Endodermal cell (in vitro differentiated cells): Measurements from ENCODE around the gene ARHGEF10L. TPM values are rescaled to one million over a fixed set of nuclear protein-coding genes. Genes with fewer than 3 reads are reported as not detected.

Experiments used
- DNase-seq: peaks from one replicate; pipeline ENCODE4 v3.0.0-alpha.2; 2017
- H3K27ac ChIP-seq: 2 replicates; pipeline ENCODE4 v1.5.1; 2013; ENCODE audit warnings: mild to moderate bottlenecking, low read depth, low read length, moderate library complexity
- H3K27me3 ChIP-seq: 2 replicates; pipeline ENCODE4 v1.6.1; 2013; ENCODE audit warnings: mild to moderate bottlenecking, low read length, moderate library complexity; ENCODE audit not compliant: insufficient read depth, control insufficient read depth, poor library complexity, severe bottlenecking
- H3K36me3 ChIP-seq: 2 replicates; pipeline ENCODE4 v1.7.0; 2013; ENCODE audit warnings: mild to moderate bottlenecking, low read length, moderate library complexity; ENCODE audit not compliant: control insufficient read depth, insufficient read depth
- H3K4me1 ChIP-seq: one replicate; pipeline ENCODE4 v1.7.0; 2013; ENCODE audit warnings: low read length; ENCODE audit not compliant: control insufficient read depth, insufficient read depth
- H3K4me3 ChIP-seq: 2 replicates; pipeline ENCODE4 v1.5.1; 2013; ENCODE audit warnings: mild to moderate bottlenecking, low read length, moderate library complexity
- H3K9ac ChIP-seq: 2 replicates; pipeline ENCODE4 v1.6.1; 2013; ENCODE audit warnings: mild to moderate bottlenecking, low read length, moderate library complexity; ENCODE audit not compliant: poor library complexity, severe bottlenecking; ENCODE audit errors: extremely low read depth
- H3K9me3 ChIP-seq: 2 replicates; pipeline ENCODE4 v1.6.1; 2013; ENCODE audit warnings: mild to moderate bottlenecking, low read length, moderate library complexity; ENCODE audit not compliant: control insufficient read depth
- H3K27ac Mint-ChIP-seq: 2 replicates; pipeline ENCODE4 v1.8.0; 2020; ENCODE audit warnings: mixed read lengths
- H3K27me3 Mint-ChIP-seq: 2 replicates; pipeline ENCODE4 v1.8.0; 2021; ENCODE audit warnings: mild to moderate bottlenecking, mixed read lengths; ENCODE audit not compliant: insufficient read depth
- H3K36me3 Mint-ChIP-seq: 2 replicates; pipeline ENCODE4 v1.8.0; 2020; ENCODE audit warnings: low read depth, mixed read lengths
- H3K4me1 Mint-ChIP-seq: 2 replicates; pipeline ENCODE4 v1.8.0; 2020; ENCODE audit warnings: mixed read lengths
- H3K4me3 Mint-ChIP-seq: 2 replicates; pipeline ENCODE4 v1.8.0; 2020; ENCODE audit warnings: mild to moderate bottlenecking, moderate library complexity, mixed read lengths
- H3K9me3 Mint-ChIP-seq: 2 replicates; pipeline ENCODE4 v1.8.0; 2020; ENCODE audit warnings: mild to moderate bottlenecking, mixed read lengths
- WGBS, 2 experiments: methylation state at CpG; one replicate each; pipeline versions ENCODE4 v1.1.5 to v1.1.7; 2013; ENCODE audit warnings: missing lambda C conversion rate in 2 of 2, mixed read lengths in 1 of 2; ENCODE audit not compliant: insufficient coverage in 1 of 2, insufficient read length in 1 of 2; 5-methylcytosine and 5-hydroxymethylcytosine counted together
- total RNA-seq, 2 donors: library from RNA; stranded (reverse); fragmentation: NEBNext Ultra II Directional in 1 of 2; extraction: Animal tissue kit (Norgen Biotek cat#: 25700) in 1 of 2; gene quantifications; 2 replicates in 1 of 2; 3 replicates in 1 of 2; pipeline ENCODE4 v1.2.1, GENCODE V29; 2021
- TF ChIP-seq, protein P1 (sequence below): fragments of 200-600 bp; sonication (generic); conservative IDR thresholded peaks from 2 replicates; pipeline ENCODE4 v1.5.0; 2021; ENCODE audit warnings: antibody characterized with exemption, mild to moderate bottlenecking

The ARHGEF10L gene
- total RNA-seq, 2 donors from 2014 or later: 5.2 to 10.5 TPM

DNA sequence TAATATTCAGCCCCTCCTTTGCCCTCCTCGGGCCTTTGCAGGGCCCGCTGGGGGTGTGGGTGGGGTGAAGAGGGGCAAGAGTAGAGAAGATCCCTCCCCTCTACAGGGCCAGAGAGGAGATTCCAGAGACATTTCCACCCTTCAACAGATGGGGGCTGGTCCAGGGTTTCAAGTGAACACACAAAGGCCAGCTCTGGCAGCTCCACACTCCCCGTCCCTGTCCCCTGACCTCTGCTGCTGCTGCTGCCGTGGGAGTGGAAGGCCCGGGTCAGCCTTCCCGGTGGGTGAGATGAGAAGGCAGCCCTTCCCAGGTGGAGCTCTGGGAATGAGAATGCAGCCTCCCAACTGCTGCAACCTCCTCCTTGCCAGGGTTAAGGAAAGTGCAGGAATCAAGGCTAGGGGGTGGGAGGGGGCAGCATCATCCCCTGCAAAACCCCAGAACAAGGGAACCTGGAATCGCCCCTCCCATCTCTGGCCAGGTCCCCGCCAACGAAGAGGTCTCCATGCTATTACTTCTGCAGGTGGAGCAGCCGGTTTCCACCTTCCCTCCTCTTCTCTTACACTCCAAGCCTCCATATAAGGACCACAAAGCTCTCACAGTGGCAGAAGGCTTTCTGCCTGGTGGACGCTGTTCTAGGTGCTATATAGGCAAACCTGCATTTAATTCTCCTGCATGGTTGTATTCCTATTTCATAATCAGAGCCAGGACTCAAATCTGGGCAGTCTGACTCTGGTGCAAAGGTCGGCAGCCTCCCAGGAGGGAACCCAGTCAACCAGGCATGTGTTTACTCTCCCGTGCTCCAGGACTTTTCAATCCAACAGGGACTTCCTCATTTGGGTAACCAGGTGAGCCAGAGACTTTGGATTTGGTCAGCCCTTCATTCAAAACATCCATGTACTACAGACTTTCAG is 22.9 kb upstream of the ARHGEF10L start:
- H3K36me3 ChIP-seq: no peaks in the 10 kb centered on the region
- no peak overlapping the region for H3K9ac ChIP-seq
- no peaks in the 10 kb centered on the region for H3K4me1 ChIP-seq
- no peak overlapping the region for H3K27ac ChIP-seq
- Mint-ChIP-seq H3K4me1 (peaks cover 2% of the 10 kb centered on the region), H3K36me3 (no peaks in the 10 kb centered on the region), H3K27ac (no peak overlapping the region), H3K4me3 (no peak overlapping the region), H3K9me3 (no peaks in the 10 kb centered on the region), H3K27me3 (peaks cover 24% of the 10 kb centered on the region)
- WGBS, 2 experiments: 64 to 65% methylated on average over 6 to 11 of the region's 13 CpGs
- H3K4me3 ChIP-seq: no peak overlapping the region
- peak; percentile 71 for DNase-seq
- H3K27me3 ChIP-seq: no peaks in the 10 kb centered on the region
- TF ChIP-seq, protein P1, sequence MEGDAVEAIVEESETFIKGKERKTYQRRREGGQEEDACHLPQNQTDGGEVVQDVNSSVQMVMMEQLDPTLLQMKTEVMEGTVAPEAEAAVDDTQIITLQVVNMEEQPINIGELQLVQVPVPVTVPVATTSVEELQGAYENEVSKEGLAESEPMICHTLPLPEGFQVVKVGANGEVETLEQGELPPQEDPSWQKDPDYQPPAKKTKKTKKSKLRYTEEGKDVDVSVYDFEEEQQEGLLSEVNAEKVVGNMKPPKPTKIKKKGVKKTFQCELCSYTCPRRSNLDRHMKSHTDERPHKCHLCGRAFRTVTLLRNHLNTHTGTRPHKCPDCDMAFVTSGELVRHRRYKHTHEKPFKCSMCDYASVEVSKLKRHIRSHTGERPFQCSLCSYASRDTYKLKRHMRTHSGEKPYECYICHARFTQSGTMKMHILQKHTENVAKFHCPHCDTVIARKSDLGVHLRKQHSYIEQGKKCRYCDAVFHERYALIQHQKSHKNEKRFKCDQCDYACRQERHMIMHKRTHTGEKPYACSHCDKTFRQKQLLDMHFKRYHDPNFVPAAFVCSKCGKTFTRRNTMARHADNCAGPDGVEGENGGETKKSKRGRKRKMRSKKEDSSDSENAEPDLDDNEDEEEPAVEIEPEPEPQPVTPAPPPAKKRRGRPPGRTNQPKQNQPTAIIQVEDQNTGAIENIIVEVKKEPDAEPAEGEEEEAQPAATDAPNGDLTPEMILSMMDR: no peak
- no peaks in the 10 kb centered on the region for H3K9me3 ChIP-seq

DNA sequence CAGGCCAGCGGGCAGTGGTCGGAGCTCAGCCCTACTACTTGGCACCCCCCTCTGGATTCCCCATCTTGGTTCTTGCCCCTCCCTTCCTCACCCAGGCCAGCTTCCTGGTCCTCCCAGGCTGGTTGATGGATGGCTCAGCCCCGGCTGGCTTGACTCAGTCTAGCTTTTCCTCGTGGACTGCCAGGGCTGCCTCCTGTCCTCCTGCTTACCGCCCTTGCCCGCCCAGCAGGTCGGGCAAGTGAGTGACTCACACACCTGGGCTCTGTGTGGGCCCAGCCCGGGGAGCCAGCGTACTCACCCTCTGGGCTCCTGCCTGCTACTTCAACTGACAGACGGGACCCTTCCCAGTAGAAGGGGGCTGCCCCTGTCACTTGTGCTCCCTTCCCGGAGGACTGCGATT is 19.5 kb upstream of the ARHGEF10L start:
- Mint-ChIP-seq H3K27me3 (peaks cover 48% of the 10 kb centered on the region), H3K9me3 (no peaks in the 10 kb centered on the region), H3K27ac (peak overlapping the region; percentile 9), H3K4me1 (peaks cover 2% of the 10 kb centered on the region), H3K4me3 (no peak overlapping the region), H3K36me3 (no peaks in the 10 kb centered on the region)
- Histone ChIP-seq H3K36me3 (no peaks in the 10 kb centered on the region), H3K27me3 (peaks cover 5% of the 10 kb centered on the region), H3K9ac (no peak overlapping the region), H3K27ac (no peak overlapping the region), H3K4me1 (no peaks in the 10 kb centered on the region), H3K9me3 (no peaks in the 10 kb centered on the region), H3K4me3 (no peak overlapping the region)
- 84% methylated on average over 7 to 12 of the region's 12 CpGs for WGBS, 2 experiments
- DNase-seq: peak; percentile 56
- TF ChIP-seq, protein P1: no peak

DNA sequence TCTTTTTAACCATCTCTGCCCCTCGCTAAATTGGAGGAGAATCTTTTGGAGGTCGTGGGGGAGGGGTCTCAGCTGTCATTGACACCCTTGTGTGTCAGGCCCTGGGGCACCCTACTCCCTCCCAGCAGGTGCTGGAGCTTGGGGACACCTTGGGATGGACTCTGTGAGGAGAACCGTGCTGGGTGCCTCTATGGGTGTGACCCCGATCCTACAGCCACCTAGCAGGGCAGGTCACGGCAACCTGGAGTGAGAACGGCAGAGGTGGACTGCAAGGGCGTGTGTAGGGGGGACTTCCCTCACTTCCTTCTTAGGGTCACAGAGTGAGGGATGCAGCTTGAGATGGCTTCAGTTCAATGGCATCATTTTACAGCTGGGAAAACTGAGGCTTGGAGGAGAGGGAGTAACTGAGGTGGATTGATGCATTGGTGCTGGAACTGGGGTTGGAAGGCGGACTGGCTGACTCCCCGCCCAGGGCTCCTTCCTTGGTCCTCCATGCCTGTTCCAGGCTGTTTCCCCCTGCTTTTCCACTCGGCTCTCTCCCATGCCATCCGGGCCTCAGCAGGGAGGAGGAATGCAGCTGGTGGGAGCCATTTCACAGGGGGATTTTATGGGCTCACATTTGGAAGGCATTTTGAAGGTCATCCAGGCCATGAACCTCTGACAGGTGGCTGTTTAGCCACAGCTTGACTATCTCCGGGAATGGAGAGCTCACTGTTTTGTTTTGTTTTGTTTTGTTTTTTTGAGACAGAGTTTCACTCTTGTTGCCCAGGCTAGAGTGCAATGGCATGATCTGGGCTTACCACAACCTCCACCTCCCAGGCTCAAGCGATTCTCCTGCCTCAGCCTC is 18.8 kb upstream of the ARHGEF10L start:
- Histone ChIP-seq H3K9ac (no peak overlapping the region), H3K36me3 (no peaks in the 10 kb centered on the region), H3K9me3 (no peaks in the 10 kb centered on the region), H3K4me3 (no peak overlapping the region), H3K27me3 (peaks cover 8% of the 10 kb centered on the region), H3K4me1 (no peaks in the 10 kb centered on the region), H3K27ac (no peak overlapping the region)
- TF ChIP-seq, protein P1: no peak
- Mint-ChIP-seq H3K4me1 (peaks cover 2% of the 10 kb centered on the region), H3K36me3 (no peaks in the 10 kb centered on the region), H3K27ac (peak overlapping the region; percentile 9), H3K27me3 (peaks cover 52% of the 10 kb centered on the region), H3K9me3 (no peaks in the 10 kb centered on the region), H3K4me3 (no peak overlapping the region)
- 88 to 96% methylated on average over 3 to 13 of the region's 13 CpGs for WGBS, 2 experiments
- peak; percentile 52 for DNase-seq
